Adrenal gland (tissue), 5 donors: Measurements from ENCODE around the gene GMDS.

ENCODE experiments used
- POLR2A ChIP-seq, 2 donors: fragments of 450-650 bp; IDR thresholded peaks; one replicate each; pipeline ENCODE4 v1.6.1; 2017; ENCODE audit warnings: antibody characterized with exemption in 2 of 2, mild to moderate bottlenecking in 2 of 2, moderate library complexity in 1 of 2
- TF ChIP-seq, protein P1 (sequence below), 6 experiments: fragments of 450-650 bp in 4 of 6; fragments of 200-600 bp in 2 of 6; sonication (generic) in 1 of 6; IDR thresholded peaks; 1 replicate in 5 of 6; 2 replicates in 1 of 6; pipeline versions ENCODE4 v1.5.1 to v1.8.0; 2016 to 2021; ENCODE audit warnings: antibody characterized with exemption in 6 of 6, mild to moderate bottlenecking in 2 of 6, moderate library complexity in 1 of 6
- donor health status: DM: no; HTN: no; CAD: no.

DNA sequence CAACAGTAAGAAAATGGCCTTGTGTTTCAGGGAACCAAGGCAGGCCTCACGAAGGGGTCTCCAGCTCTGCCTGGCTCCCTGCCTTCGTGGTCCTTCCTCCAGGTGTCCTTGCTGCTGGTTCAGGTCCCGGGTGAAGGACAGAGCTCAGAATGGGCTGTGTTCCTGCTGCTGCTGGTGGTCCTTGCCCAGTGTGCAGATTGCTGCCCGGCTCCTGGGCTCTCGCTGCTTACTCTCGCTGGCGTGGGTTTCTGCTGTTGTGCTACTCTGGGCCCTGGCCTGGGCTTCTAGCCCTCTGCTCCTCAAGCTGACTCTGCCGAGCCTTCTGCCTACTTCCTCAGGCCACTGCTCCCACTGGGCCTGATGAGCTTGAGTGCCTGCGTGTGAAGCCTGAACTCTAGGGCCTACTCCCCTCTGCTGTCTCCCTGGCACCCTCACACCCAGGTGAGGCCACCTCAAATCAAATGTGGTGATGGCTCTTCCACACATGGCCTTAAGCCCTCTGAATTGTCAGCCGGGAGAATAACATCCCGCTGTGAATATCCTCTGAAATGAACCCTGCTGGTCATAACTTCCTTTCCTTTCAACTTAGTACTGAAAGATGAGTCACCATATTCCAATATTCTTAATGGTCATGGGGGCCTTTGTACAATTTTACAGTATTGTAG is 464.1 kb downstream of the GMDS start:
- TF ChIP-seq, protein P1, sequence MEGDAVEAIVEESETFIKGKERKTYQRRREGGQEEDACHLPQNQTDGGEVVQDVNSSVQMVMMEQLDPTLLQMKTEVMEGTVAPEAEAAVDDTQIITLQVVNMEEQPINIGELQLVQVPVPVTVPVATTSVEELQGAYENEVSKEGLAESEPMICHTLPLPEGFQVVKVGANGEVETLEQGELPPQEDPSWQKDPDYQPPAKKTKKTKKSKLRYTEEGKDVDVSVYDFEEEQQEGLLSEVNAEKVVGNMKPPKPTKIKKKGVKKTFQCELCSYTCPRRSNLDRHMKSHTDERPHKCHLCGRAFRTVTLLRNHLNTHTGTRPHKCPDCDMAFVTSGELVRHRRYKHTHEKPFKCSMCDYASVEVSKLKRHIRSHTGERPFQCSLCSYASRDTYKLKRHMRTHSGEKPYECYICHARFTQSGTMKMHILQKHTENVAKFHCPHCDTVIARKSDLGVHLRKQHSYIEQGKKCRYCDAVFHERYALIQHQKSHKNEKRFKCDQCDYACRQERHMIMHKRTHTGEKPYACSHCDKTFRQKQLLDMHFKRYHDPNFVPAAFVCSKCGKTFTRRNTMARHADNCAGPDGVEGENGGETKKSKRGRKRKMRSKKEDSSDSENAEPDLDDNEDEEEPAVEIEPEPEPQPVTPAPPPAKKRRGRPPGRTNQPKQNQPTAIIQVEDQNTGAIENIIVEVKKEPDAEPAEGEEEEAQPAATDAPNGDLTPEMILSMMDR (IDR thresholded peaks at IDR 0.05): no peak
- no peak for TF ChIP-seq POLR2A (IDR thresholded peaks at IDR 0.05)
